ENCODE results near the gene RAD54L.

GRCh38 chr1:46262508-46262907 is 14.9 kb downstream of the RAD54L start:
- no peak for TF ChIP-seq ZBTB11 (CRISPR knock-in tag; IDR thresholded peaks at IDR 0.05)
- no peak for TF ChIP-seq CTCF (IDR thresholded peaks at IDR 0.05 in 2 of 3, conservative IDR thresholded peaks at IDR 0.05 in 1 of 3; ENCODE audit: control insufficient read depth in 2 of 3, extremely low read depth in 1 of 3, insufficient read depth in 1 of 3, low read depth in 3 of 3, low read length in 3 of 3)

All from GM12878 (cell line).